HG02970 (cell line): Measurements from ENCODE around the gene CDHR1.

ENCODE experiments used
- ATAC-seq: cut with Tn5 transposase; IDR thresholded peaks from one replicate; pipeline ENCODE4 v1.9.1; 2021; ENCODE audit warnings: mild to moderate bottlenecking, moderate library complexity, moderate number of reproducible peaks; ENCODE audit not compliant: unreplicated experiment, low FRiP score

The CDHR1 gene

GRCh38 chr10:84196941-84197340 lies 2.6 kb downstream of the CDHR1 start:
- ATAC-seq = no peak

DNA sequence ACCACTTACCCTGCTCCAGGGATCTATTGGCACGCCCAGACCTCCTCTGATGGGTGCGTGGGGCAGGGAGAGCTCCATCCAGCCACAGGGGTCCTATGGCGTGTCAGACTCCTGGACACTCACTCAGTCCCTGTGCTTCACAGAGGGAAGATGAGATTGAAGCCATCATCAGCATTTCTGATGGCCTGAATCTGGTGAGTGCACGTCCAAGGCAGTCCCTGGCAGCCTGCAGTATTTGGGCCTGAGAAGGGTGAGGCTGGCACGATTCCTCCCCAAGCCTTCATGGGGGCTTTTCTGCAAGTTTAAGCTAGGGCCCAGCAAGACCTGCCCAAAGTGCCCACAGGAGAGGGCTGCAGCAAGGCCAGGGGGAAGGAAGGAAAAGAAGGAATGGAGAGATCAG lies 3.3 kb downstream of the CDHR1 start:
- no peak for ATAC-seq

- no peak for ATAC-seq
These were observed 4.0 kb downstream of the CDHR1 start for GRCh38 chr10:84198206-84198915.

DNA sequence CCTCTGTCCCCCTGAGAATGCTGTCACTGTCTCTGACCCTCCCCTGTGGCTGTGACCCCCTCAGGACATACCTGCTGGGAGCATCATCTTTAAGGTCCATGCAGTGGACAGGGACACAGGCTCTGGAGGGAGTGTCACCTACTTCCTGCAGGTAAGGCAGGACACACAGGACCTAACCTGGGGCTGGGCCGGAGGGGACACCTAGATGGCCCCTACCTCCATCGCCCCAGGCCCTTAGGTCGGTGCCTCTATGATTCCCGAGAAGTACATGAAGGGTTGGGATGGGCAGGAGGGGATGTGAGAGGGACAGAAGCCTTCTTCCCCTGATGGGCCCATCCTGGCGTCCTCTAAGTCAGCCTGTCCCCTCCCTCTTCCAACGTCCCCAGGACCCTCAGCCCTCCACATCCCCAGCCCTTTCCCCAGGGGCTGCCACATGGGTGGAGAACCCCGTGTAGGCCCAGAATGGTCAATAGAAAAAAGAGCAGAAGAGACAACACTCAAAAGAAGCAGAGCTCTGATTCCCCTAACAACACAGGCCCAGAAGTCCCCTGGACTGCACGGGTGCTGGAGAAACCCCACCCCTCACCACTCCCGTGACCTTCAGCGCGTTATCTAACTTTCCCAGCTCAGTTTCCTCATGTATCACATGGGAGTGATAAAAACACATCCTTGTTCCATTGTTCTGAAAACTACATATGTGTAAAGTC lies 6.4 kb downstream of the CDHR1 start:
- no peak for ATAC-seq

GRCh38 chr10:84201244-84201606 lies 6.9 kb downstream of the CDHR1 start:
- ATAC-seq = no peak

DNA sequence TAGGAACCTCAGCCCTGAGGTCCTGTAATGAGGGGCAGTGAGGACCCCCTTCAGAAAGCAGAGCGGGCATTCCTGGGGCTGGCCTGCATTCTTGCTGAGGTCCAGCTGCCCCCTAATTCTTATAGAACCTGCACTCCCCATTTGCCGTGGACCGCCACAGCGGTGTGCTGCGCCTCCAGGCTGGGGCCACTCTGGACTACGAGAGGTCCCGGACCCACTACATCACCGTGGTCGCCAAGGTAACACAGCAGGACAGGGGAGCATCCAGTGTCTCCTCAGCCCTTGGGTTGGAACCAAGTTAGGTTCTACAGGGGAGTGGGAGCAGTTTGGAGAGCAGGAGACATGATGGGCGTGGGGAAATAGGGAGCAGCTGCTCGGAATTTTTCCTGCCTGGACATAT lies 7.3 kb downstream of the CDHR1 start:
- ATAC-seq = no peak

GRCh38 chr10:84202349-84202748 lies 8.0 kb downstream of the CDHR1 start:
- ATAC-seq = no peak

GRCh38 chr10:84204122-84204521 lies 9.8 kb downstream of the CDHR1 start:
- no peak for ATAC-seq

GRCh38 chr10:84204610-84205009 lies 10.3 kb downstream of the CDHR1 start:
- ATAC-seq = no peak

DNA sequence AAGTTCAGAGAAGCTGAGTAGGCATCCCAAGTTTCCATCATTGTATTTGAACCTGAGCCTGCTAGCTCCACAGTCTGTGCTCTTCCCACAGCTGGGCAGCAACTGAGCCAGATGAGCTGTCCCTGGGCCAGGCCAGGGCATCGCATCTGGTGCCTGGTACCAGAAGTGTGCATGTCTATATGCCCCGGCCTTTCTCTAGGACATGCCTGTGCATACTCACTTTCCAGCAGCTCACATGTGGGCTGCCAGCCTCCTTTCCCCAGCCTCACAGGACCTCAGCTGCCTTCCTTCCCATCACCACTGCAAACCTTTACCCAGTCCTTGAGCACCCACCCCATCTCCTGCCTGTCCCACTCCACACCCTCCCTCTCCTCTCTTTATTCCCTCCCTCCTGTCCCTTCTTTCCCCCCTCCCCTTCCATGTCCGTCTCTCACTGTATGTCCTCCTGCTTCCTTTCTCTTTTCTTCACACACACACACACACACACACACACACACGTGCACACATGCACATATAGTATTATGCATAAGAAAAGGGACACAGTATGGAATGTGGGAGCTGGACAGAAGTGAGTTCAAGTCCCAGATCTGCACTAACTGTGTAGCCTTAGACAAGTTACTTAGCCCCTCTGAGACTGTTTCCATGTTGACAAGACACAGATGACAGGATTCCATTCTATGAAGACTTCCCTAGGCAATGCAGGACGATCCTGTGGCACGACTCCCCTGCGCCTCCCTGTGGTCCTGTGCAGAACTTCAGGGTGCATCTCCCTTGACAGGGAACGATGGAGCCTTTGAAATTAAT lies 10.9 kb downstream of the CDHR1 start:
- peak; percentile 54 for ATAC-seq

GRCh38 chr10:84205853-84206525 lies 11.7 kb downstream of the CDHR1 start:
- no peak for ATAC-seq

GRCh38 chr10:84208023-84208422 lies 13.7 kb downstream of the CDHR1 start:
- ATAC-seq = no peak

DNA sequence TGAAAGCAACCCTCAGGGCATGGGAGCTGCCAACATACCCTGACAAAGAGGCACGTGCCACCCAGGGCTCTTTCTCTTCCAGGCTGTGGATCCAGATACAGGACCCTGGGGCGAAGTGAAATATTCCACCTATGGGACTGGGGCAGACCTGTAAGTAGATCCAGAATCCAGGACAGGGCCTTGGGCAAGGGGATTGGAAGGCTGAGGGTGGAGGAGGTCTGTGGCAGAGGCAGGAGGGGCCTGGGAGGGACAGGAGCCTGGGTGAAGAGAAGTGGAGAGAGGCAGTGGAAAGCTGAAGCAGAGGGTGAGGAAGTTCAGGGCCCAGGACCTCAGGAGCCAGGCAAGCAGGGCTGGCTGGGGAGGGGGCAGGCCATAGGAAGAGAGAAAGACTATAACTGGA lies 17.2 kb downstream of the CDHR1 start:
- no peak for ATAC-seq

DNA sequence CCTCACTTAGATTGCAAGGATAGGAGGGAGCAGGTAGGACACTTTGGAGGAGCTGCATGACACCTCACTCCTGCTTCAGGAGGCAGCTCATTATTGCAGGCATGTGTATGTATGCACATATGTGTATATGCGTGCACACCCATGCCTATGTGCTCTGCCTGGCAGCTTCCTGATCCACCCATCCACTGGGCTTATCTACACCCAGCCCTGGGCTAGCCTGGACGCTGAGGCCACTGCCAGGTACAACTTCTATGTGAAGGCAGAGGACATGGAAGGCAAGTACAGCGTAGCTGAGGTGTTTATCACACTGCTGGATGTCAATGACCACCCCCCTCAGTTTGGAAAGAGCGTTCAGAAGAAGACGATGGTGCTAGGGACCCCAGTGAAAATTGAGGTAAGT lies 17.7 kb downstream of the CDHR1 start:
- ATAC-seq = no peak

- ATAC-seq = no peak
These were observed 18.7 kb downstream of the CDHR1 start for GRCh38 chr10:84213076-84213475.

DNA sequence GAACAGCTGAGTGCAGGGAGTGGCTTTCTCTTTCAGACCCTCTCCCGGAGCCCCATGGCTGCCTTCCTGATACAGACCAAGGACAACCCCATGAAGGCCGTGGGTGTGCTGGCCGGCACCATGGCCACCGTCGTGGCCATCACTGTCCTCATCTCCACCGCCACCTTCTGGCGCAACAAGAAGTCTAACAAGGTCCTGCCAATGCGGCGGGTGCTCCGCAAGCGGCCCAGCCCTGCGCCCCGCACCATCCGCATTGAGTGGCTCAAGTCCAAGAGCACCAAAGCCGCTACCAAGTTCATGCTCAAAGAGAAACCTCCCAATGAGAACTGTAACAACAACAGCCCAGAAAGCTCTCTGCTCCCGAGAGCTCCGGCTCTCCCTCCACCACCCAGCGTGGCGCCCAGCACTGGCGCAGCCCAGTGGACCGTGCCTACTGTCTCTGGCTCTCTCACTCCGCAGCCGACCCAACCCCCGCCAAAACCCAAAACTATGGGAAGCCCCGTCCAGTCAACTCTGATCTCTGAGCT lies 19.8 kb downstream of the CDHR1 start:
- no peak for ATAC-seq

- ATAC-seq = no peak
These were observed 20.4 kb downstream of the CDHR1 start for GRCh38 chr10:84214612-84215235.

DNA sequence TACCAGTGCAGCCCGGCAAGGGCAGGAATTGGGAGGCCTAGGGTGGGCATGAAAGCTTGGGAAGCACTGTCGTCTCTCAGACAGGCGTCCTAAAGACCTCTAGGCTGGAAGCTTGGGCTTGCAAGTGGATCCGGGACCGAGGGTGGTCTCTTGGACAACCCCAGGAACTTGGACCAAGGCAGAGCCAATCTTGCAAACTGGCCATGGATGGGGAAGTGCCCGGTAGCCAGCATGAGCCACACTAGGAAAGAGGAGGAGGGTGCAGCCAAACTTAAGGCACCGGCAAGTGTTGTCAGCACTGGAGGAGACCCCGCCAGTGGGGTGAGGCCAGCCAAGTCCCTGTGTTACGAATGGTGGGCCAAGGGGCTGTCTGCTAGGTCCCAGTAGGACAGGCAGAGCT lies 22.5 kb downstream of the CDHR1 start:
- no peak for ATAC-seq

DNA sequence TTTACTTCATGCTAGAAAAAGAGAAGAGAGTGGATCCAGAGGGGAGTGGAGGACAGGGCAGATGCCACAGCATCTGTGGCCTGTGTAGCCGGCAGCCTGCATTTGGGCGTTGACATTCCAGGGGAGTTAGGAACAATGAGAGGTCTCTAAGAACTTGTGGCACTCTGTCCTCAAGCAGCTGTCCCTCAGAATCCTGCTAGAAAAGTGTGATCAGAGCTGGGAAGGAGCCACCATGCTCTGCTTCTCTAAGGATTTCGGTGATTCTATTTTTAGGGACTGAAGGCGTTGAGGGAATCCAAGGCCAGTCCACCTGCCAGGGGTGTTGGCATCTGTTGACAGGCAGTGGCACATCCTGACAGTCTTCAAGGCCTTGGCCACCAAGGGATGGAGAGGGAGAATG lies 23.4 kb downstream of the CDHR1 start:
- ATAC-seq = no peak

DNA sequence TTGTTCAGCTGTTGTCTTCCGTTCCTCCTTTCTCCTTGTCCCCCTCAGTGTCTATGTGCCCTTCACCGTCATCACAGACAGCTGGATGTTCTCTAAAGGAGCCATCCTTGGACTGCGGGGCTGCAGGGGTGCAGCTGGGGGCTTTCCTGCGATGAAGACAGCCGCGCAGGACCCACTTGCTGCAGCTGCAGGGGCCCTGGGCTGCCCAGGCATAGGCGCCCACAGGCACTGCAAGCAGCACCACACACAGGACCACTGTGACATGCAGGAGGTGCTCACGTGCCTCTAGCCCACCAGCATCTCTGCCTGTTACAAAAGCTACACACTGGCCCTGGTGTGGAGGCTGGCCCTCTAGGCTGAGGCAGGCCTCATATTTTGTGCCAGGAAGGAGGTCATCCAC lies 27.6 kb downstream of the CDHR1 start:
- no peak for ATAC-seq
